ENCODE results near the gene KRTAP8-1. TPM values are rescaled to one million over a fixed set of nuclear protein-coding genes. Genes with fewer than 3 reads are reported as not detected.

The KRTAP8-1 gene
- total RNA-seq, 1 donor from 2014 or later: not detected

DNA sequence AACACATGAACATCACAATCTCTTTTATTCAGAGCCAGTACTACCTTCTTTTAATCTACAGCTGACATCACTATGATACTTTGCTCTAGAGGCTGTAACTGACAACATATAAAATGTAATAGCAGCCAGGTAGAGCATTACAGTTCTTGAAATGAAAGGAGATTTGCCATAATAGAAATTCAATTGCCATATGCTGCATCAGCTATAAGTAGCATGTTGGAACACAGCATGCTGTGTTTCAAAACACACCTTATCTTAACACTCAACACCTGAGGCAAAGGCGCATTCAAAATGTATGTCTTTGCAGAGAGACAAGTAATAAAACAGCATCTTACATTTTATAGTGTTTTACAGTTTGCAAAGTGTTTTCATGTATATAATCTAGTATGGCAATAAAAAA lies 33.8 kb downstream of the KRTAP8-1 start:
- no peak overlapping the region for H3K4me3 Mint-ChIP-seq
- TF ChIP-seq, protein P1, sequence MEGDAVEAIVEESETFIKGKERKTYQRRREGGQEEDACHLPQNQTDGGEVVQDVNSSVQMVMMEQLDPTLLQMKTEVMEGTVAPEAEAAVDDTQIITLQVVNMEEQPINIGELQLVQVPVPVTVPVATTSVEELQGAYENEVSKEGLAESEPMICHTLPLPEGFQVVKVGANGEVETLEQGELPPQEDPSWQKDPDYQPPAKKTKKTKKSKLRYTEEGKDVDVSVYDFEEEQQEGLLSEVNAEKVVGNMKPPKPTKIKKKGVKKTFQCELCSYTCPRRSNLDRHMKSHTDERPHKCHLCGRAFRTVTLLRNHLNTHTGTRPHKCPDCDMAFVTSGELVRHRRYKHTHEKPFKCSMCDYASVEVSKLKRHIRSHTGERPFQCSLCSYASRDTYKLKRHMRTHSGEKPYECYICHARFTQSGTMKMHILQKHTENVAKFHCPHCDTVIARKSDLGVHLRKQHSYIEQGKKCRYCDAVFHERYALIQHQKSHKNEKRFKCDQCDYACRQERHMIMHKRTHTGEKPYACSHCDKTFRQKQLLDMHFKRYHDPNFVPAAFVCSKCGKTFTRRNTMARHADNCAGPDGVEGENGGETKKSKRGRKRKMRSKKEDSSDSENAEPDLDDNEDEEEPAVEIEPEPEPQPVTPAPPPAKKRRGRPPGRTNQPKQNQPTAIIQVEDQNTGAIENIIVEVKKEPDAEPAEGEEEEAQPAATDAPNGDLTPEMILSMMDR (conservative IDR thresholded peaks at IDR 0.05): no peak
- DNase-seq (ENCODE audit: extremely low spot score, unreplicated experiment): no peak
- H3K27ac Mint-ChIP-seq: no peak overlapping the region
- no peaks in the 10 kb centered on the region for H3K4me1 Mint-ChIP-seq (ENCODE audit: unreplicated experiment)
- no peaks in the 10 kb centered on the region for H3K36me3 Mint-ChIP-seq
- no peaks in the 10 kb centered on the region for H3K9me3 Mint-ChIP-seq
- no peaks in the 10 kb centered on the region for H3K27me3 Mint-ChIP-seq

DNA sequence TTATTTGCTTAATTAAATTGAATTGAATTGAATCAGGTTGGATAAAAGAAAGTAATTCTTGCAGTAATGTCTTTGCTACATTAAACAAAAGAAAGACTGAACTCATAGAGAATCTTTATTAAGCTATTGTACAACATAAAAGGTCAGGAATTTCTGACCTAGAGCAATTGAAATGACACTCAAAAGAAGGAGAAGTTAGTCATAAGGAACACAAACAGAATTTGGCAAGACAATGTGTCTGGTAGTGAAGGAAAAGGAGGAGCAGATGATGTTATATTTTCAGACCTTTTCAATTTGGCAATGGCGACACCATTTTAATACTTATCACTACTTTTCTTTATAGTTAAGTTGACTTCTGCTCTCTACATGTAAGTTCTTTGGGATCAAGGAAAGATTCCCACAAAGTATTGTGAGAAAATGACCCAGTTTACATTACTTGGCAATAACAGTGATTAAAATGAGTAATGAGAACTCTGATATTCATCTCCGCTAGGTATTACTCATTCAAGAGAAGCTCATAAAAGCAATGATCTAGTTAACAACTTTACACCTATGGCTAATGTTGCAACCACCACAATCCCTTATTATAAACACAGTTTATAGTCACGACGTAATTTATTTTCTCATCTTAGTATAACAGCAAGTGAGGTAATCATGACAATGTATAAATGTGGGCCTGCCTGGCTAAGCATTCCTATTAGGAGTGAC lies 43.2 kb downstream of the KRTAP8-1 start:
- H3K4me3 Mint-ChIP-seq: no peak overlapping the region
- no peak overlapping the region for H3K27ac Mint-ChIP-seq
- peaks cover 4% of the 10 kb centered on the region for H3K9me3 Mint-ChIP-seq
- H3K36me3 Mint-ChIP-seq: no peaks in the 10 kb centered on the region
- TF ChIP-seq, protein P1 (conservative IDR thresholded peaks at IDR 0.05): no peak
- no peaks in the 10 kb centered on the region for H3K27me3 Mint-ChIP-seq
- no peaks in the 10 kb centered on the region for H3K4me1 Mint-ChIP-seq (ENCODE audit: unreplicated experiment)
- no peak for DNase-seq (ENCODE audit: extremely low spot score, unreplicated experiment)

Other genes starting within 250 kb of the KRTAP8-1 start
- not detected in 2 replicates for gene KRTAP22-2, start 222.9 kb downstream of the KRTAP8-1 start, total RNA-seq (ENCODE audit: low replicate concordance)
- gene KRTAP6-3, start 220.8 kb downstream of the KRTAP8-1 start, total RNA-seq (ENCODE audit: low replicate concordance): not detected in 2 replicates
- gene KRTAP6-2, start 214.4 kb downstream of the KRTAP8-1 start, total RNA-seq (ENCODE audit: low replicate concordance): not detected in 2 replicates
- not detected in 2 replicates for gene KRTAP22-1, start 212.2 kb downstream of the KRTAP8-1 start, total RNA-seq (ENCODE audit: low replicate concordance)
- gene KRTAP6-1, start 199.3 kb downstream of the KRTAP8-1 start, total RNA-seq (ENCODE audit: low replicate concordance): not detected in 2 replicates
- not detected in 2 replicates for gene KRTAP20-1, start 196.8 kb downstream of the KRTAP8-1 start, total RNA-seq (ENCODE audit: low replicate concordance)
- gene KRTAP20-4, start 192.6 kb downstream of the KRTAP8-1 start, total RNA-seq (ENCODE audit: low replicate concordance): not detected in 2 replicates
- not detected in 2 replicates for gene KRTAP20-2, start 178.1 kb downstream of the KRTAP8-1 start, total RNA-seq (ENCODE audit: low replicate concordance)
- gene KRTAP20-3, start 170.4 kb downstream of the KRTAP8-1 start, total RNA-seq (ENCODE audit: low replicate concordance): not detected in 2 replicates
- not detected in 2 replicates for gene KRTAP21-3, start 94.5 kb downstream of the KRTAP8-1 start, total RNA-seq (ENCODE audit: low replicate concordance)
- gene KRTAP21-2, start 66.0 kb downstream of the KRTAP8-1 start, total RNA-seq (ENCODE audit: low replicate concordance): not detected in 2 replicates
- not detected in 2 replicates for gene KRTAP21-1, start 57.8 kb downstream of the KRTAP8-1 start, total RNA-seq (ENCODE audit: low replicate concordance)
- not detected in 2 replicates for gene KRTAP7-1, start 16.5 kb upstream of the KRTAP8-1 start, total RNA-seq (ENCODE audit: low replicate concordance)
- not detected in 2 replicates for gene KRTAP11-1, start 68.3 kb upstream of the KRTAP8-1 start, total RNA-seq (ENCODE audit: low replicate concordance)
- gene KRTAP19-8, start 225.2 kb upstream of the KRTAP8-1 start, total RNA-seq (ENCODE audit: low replicate concordance): not detected in 2 replicates

Data from type B pancreatic cell (in vitro differentiated cells).